OCI-LY3 (cell line): ENCODE measurements around the gene BAIAP2.

Experiments
- H2AFZ ChIP-seq: fragments of 200-600, 300-600 bp; shearing (Covaris generic); 2 replicates; pipeline ENCODE4 v1.6.0; 2014; ENCODE audit warnings: antibody characterized with exemption, low read depth, low read length
- H3K27ac ChIP-seq: fragments of 200-600, 300-600 bp; sonication (generic); 2 replicates; pipeline ENCODE4 v1.5.1; 2014; ENCODE audit warnings: mild to moderate bottlenecking, low read length, moderate library complexity, mixed read lengths
- H3K27me3 ChIP-seq: fragments of 200-600, 300-600 bp; sonication (generic); 2 replicates; pipeline ENCODE4 v1.6.1; 2014; ENCODE audit warnings: low read depth, low read length, mixed read lengths
- H3K36me3 ChIP-seq: fragments of 200-600, 300-600 bp; sonication (generic); replicated peaks from 2 replicates; pipeline ENCODE3; 2014; ENCODE audit warnings: low read depth, low read length, mixed read lengths
- H3K4me1 ChIP-seq: fragments of 300-600, 200-600 bp; sonication (generic); 2 replicates; pipeline ENCODE4 v1.6.1; 2014; ENCODE audit warnings: low read length, mixed read lengths
- H3K4me2 ChIP-seq: fragments of 200-600, 300-600 bp; sonication (generic); 2 replicates; pipeline ENCODE4 v1.6.1; 2014; ENCODE audit warnings: low read length, mixed read lengths
- H3K4me3 ChIP-seq: fragments of 300-600, 200-600 bp; sonication (generic); 2 replicates; pipeline ENCODE4 v1.5.1; 2014; ENCODE audit warnings: antibody characterized with exemption, mild to moderate bottlenecking, low read length, moderate library complexity
- H3K79me2 ChIP-seq: fragments of 300-600, 200-600 bp; shearing (Covaris generic); 2 replicates; pipeline ENCODE4 v1.6.1; 2014; ENCODE audit warnings: mild to moderate bottlenecking, low read length, mixed read lengths
- H3K9ac ChIP-seq: fragments of 300-600, 200-600 bp; shearing (Covaris generic); 2 replicates; pipeline ENCODE4 v1.6.0; 2014; ENCODE audit warnings: mild to moderate bottlenecking, low read length, moderate library complexity
- H3K9me3 ChIP-seq: fragments of 200-600, 300-600 bp; shearing (Covaris generic); 2 replicates; pipeline ENCODE4 v1.6.1; 2014; ENCODE audit warnings: low read length, mixed read lengths; ENCODE audit not compliant: insufficient read depth
- H4K20me1 ChIP-seq: fragments of 200-600, 300-600 bp; sonication (generic); 2 replicates; pipeline ENCODE4 v1.6.1; 2016; ENCODE audit warnings: low read length, mixed read lengths; ENCODE audit not compliant: insufficient read depth
- EZH2phosphoT487 ChIP-seq: fragments of 200-600 bp; shearing (Covaris generic); IDR thresholded peaks from 2 replicates; pipeline ENCODE4 v1.6.1; 2018; ENCODE audit warnings: antibody characterized with exemption, mixed run types, low read depth
- TF ChIP-seq, protein P1 (sequence below): fragments of 200-600, 300-600 bp; sonication (generic); IDR thresholded peaks from 2 replicates; pipeline ENCODE4 v1.5.1; 2014; ENCODE audit warnings: antibody characterized with exemption, low read length, low read depth

The BAIAP2 gene

DNA sequence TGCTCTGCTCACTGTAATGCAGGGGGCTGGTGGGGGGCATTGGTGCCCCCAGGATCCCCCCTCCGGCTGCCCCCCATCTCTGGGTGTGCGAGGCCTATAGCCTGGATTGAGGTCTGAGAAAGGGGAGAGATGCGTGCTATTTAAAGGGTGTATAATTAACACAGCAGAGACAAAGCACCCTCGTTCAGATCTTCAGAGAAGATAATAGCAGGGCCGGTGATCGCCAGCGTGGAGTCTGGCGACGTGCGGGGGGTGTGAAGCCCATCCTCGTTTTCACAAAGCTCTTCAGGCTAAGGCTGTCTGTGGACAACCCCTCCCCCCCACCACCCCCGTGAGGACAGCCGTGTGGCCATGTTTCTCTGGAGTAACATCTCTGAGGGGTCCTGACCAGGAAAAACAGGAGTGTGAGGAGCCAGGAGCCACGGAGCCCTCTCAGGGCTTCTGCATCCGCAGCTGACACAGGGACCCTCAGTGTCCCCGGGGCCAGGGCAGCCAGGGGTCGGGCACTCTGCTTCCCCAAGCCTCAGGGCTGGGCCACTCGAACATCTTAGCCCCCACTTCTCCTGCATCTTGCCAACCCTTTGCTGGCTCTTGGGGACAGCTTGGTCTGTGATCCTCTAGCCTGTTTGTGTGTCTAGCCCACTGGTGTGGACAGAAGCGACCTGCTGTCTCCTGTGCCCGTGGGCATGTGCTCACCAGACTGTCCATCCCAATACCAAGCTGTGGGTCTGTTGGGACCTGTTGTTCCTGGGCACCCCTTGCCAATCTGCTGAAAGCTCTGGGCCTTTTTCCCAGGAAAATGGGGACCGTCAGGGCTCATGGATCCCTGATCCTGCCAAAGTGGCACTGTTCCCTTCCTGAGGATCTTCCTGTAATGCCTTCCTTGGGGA, 58.9 kb downstream of the BAIAP2 start:
- Histone ChIP-seq H3K27ac (no peak overlapping the region), H3K4me2 (no peak overlapping the region)

GRCh38 chr17:81094509-81095382, 59.8 kb downstream of the BAIAP2 start:
- peaks cover 12% of the 10 kb centered on the region for H3K4me1 ChIP-seq
- no peak overlapping the region for H3K27ac ChIP-seq
- no peak overlapping the region for H2AFZ ChIP-seq
- H3K9ac ChIP-seq, result no peak overlapping the region
- H3K27me3 ChIP-seq, result peaks cover 46% of the 10 kb centered on the region
- 0 out of 2 replicates have a peak overlapping the region, but pooled peaks have one; percentile 21 for H3K4me3 ChIP-seq
- H3K4me2 ChIP-seq, result peak overlapping the region; percentile 40
- no peaks in the 10 kb centered on the region for H3K79me2 ChIP-seq
- no peaks in the 10 kb centered on the region for H3K9me3 ChIP-seq
- H4K20me1 ChIP-seq, result no peaks in the 10 kb centered on the region
- TF ChIP-seq EZH2phosphoT487, result no peak
- TF ChIP-seq, protein P1, sequence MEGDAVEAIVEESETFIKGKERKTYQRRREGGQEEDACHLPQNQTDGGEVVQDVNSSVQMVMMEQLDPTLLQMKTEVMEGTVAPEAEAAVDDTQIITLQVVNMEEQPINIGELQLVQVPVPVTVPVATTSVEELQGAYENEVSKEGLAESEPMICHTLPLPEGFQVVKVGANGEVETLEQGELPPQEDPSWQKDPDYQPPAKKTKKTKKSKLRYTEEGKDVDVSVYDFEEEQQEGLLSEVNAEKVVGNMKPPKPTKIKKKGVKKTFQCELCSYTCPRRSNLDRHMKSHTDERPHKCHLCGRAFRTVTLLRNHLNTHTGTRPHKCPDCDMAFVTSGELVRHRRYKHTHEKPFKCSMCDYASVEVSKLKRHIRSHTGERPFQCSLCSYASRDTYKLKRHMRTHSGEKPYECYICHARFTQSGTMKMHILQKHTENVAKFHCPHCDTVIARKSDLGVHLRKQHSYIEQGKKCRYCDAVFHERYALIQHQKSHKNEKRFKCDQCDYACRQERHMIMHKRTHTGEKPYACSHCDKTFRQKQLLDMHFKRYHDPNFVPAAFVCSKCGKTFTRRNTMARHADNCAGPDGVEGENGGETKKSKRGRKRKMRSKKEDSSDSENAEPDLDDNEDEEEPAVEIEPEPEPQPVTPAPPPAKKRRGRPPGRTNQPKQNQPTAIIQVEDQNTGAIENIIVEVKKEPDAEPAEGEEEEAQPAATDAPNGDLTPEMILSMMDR, result no peak
- H3K36me3 ChIP-seq, result no peaks in the 10 kb centered on the region

More for the DNA sequence above, 58.9 kb downstream of the BAIAP2 start:
- H3K27me3 ChIP-seq, result peaks cover 46% of the 10 kb centered on the region
- H3K9me3 ChIP-seq, result no peaks in the 10 kb centered on the region
- no peaks in the 10 kb centered on the region for H3K36me3 ChIP-seq
- no peaks in the 10 kb centered on the region for H3K79me2 ChIP-seq
- peaks cover 12% of the 10 kb centered on the region for H3K4me1 ChIP-seq
- TF ChIP-seq EZH2phosphoT487, result no peak
- TF ChIP-seq, protein P1, result no peak
- H3K4me3 ChIP-seq, result no peak overlapping the region
- no peak overlapping the region for H3K9ac ChIP-seq
- H4K20me1 ChIP-seq, result no peaks in the 10 kb centered on the region
- H2AFZ ChIP-seq, result no peak overlapping the region

- H3K9ac ChIP-seq, result no peak overlapping the region
- no peak overlapping the region for H3K27ac ChIP-seq
Observed at GRCh38 chr17:81095383-81095762, 60.4 kb downstream of the BAIAP2 start.

More at GRCh38 chr17:81095383-81095762, 60.4 kb downstream of the BAIAP2 start:
- Histone ChIP-seq H3K79me2 (no peaks in the 10 kb centered on the region), H3K4me2 (peak overlapping the region; percentile 40), H2AFZ (no peak overlapping the region), H3K36me3 (no peaks in the 10 kb centered on the region), H3K4me3 (peak overlapping the region; percentile 21; the same call in 1 of the 2 replicates), H3K9me3 (no peaks in the 10 kb centered on the region), H3K27me3 (peaks cover 46% of the 10 kb centered on the region), H3K4me1 (peaks cover 12% of the 10 kb centered on the region), H4K20me1 (no peaks in the 10 kb centered on the region)
- TF ChIP-seq, protein P1, result no peak
- no peak; the same call in 1 of the 2 replicates for TF ChIP-seq EZH2phosphoT487
